Gastrocnemius medialis (tissue), 4 donors: ENCODE results near the gene FRMD5. TPM values are rescaled to one million over a fixed set of nuclear protein-coding genes. Genes with fewer than 3 reads are reported as not detected.

ENCODE experiments used
- ATAC-seq, 2 donors: fragments of 150-250 bp; one replicate each; pipeline ENCODE4 v1.9.1; 2016
- DNase-seq, 2 donors: peaks; one replicate each; pipeline ENCODE4 v3.0.0-alpha.2; 2019
- H3K27ac ChIP-seq, 4 donors: fragments of 200-600 bp; sonication (generic); 1 replicate in 1 of 4; 2 replicates in 3 of 4; pipeline ENCODE4 v1.5.1; 2016 to 2018; ENCODE audit warnings: mild to moderate bottlenecking in 2 of 4, moderate library complexity in 1 of 4
- H3K27me3 ChIP-seq, 3 donors: fragments of 200-600 bp; sonication (generic) in 2 of 3; 1 replicate in 1 of 3; 2 replicates in 2 of 3; pipeline versions ENCODE4 v1.5.1 to v1.6.0; 2016 to 2019; ENCODE audit warnings: mild to moderate bottlenecking in 1 of 3, moderate library complexity in 1 of 3
- H3K36me3 ChIP-seq, 2 donors: fragments of 200-600 bp; sonication (generic) in 1 of 2; one replicate each; pipeline ENCODE4 v1.5.1; 2017 to 2018
- H3K4me1 ChIP-seq, 2 donors: fragments of 200-600 bp; sonication (generic) in 1 of 2; one replicate each; pipeline ENCODE4 v1.5.1; 2016 to 2017; ENCODE audit warnings: mild to moderate bottlenecking in 2 of 2
- H3K4me3 ChIP-seq, 4 donors: fragments of 200-600 bp; sonication (generic) in 3 of 4; 1 replicate in 1 of 4; 2 replicates in 3 of 4; pipeline ENCODE4 v1.5.1; 2016 to 2019; ENCODE audit warnings: mild to moderate bottlenecking in 2 of 4
- H3K9me3 ChIP-seq, 3 donors: fragments of 200-600 bp; sonication (generic) in 2 of 3; 1 replicate in 1 of 3; 2 replicates in 2 of 3; pipeline ENCODE4 v1.5.1; 2016 to 2019
- POLR2A ChIP-seq, 2 donors: fragments of 450-650 bp; IDR thresholded peaks; one replicate each; pipeline ENCODE4 v1.6.1; 2017; ENCODE audit warnings: antibody characterized with exemption in 2 of 2, mild to moderate bottlenecking in 2 of 2, moderate library complexity in 2 of 2
- in situ Hi-C, 4 donors: fragments of 200-750 bp; cut with MboI; loops; one replicate each; pipeline versions ENCODE4 v1.15.0 to v1.8.0; 2017; ENCODE audit warnings: low sequenced_read_pairs in 4 of 4
- intact Hi-C: fragments of 100-400 bp; cut with DNase I; formaldehyde crosslinking; loops from one replicate; pipeline ENCODE4 v1.15.1; 2023; ENCODE audit warnings: low total_unique reads
- total RNA-seq, 4 donors: library from RNA; depleted of rRNA; stranded (reverse); fragments of >200 nt; gene quantifications; one replicate each; pipeline versions ENCODE4 v1.1.0 to v1.2.3, GENCODE V29; 2016
- TF ChIP-seq, protein P1 (sequence below), 5 experiments: fragments of 450-650 bp in 3 of 5; fragments of 200-600 bp in 2 of 5; sonication (generic) in 2 of 5; IDR thresholded peaks in 4 of 5; conservative IDR thresholded peaks in 1 of 5; 1 replicate in 4 of 5; 2 replicates in 1 of 5; pipeline ENCODE4 v1.5.1; 2016 to 2019; ENCODE audit warnings: antibody characterized with exemption in 5 of 5, mild to moderate bottlenecking in 3 of 5, moderate library complexity in 3 of 5

FRMD5 gene
- total RNA-seq, 4 donors from 2014 or later, result 0.04 TPM; not detected in 3

GRCh38 chr15:43927203-43927602, 267.9 kb downstream of the FRMD5 start:
- intact Hi-C loops, result no loop called here
- DNase-seq, result no peak
- no peaks in the 10 kb centered on the region for H3K36me3 ChIP-seq
- in situ Hi-C loops, result no loop called here
- TF ChIP-seq, protein P1, sequence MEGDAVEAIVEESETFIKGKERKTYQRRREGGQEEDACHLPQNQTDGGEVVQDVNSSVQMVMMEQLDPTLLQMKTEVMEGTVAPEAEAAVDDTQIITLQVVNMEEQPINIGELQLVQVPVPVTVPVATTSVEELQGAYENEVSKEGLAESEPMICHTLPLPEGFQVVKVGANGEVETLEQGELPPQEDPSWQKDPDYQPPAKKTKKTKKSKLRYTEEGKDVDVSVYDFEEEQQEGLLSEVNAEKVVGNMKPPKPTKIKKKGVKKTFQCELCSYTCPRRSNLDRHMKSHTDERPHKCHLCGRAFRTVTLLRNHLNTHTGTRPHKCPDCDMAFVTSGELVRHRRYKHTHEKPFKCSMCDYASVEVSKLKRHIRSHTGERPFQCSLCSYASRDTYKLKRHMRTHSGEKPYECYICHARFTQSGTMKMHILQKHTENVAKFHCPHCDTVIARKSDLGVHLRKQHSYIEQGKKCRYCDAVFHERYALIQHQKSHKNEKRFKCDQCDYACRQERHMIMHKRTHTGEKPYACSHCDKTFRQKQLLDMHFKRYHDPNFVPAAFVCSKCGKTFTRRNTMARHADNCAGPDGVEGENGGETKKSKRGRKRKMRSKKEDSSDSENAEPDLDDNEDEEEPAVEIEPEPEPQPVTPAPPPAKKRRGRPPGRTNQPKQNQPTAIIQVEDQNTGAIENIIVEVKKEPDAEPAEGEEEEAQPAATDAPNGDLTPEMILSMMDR (IDR thresholded peaks at IDR 0.05 in 4 of 5, conservative IDR thresholded peaks at IDR 0.05 in 1 of 5), result no peak
- no peak for TF ChIP-seq POLR2A (IDR thresholded peaks at IDR 0.05)
- ATAC-seq, result no peak
- no peaks in the 10 kb centered on the region for H3K9me3 ChIP-seq
- H3K27ac ChIP-seq, result no peak overlapping the region
- no peaks in the 10 kb centered on the region for H3K4me1 ChIP-seq
- no peaks in the 10 kb centered on the region for H3K27me3 ChIP-seq
- no peak overlapping the region for H3K4me3 ChIP-seq

GRCh38 chr15:43923553-43923952, 271.5 kb downstream of the FRMD5 start:
- no peak for ATAC-seq
- intact Hi-C loops, result no loop called here

GRCh38 chr15:43922021-43922420, 273.1 kb downstream of the FRMD5 start:
- TF ChIP-seq, protein P1 (IDR thresholded peaks at IDR 0.05 in 4 of 5, conservative IDR thresholded peaks at IDR 0.05 in 1 of 5), result no peak
- TF ChIP-seq POLR2A (IDR thresholded peaks at IDR 0.05), result no peak
- no peak for ATAC-seq
- no peaks in the 10 kb centered on the region for H3K27me3 ChIP-seq
- intact Hi-C loops (no loop called here), in situ Hi-C loops (no loop called here)
- no peak overlapping the region for H3K27ac ChIP-seq
- no peaks in the 10 kb centered on the region for H3K36me3 ChIP-seq
- H3K4me1 ChIP-seq, result no peaks in the 10 kb centered on the region
- no peak for DNase-seq
- H3K9me3 ChIP-seq, result no peaks in the 10 kb centered on the region
- no peak overlapping the region for H3K4me3 ChIP-seq

More at GRCh38 chr15:43923553-43923952, 271.5 kb downstream of the FRMD5 start:
- no peak for DNase-seq
- no peaks in the 10 kb centered on the region for H3K9me3 ChIP-seq
- in situ Hi-C loops, result no loop called here
- H3K36me3 ChIP-seq, result no peaks in the 10 kb centered on the region
- H3K4me1 ChIP-seq, result no peaks in the 10 kb centered on the region
- no peaks in the 10 kb centered on the region for H3K27me3 ChIP-seq
- no peak overlapping the region for H3K27ac ChIP-seq
- TF ChIP-seq, protein P1 (IDR thresholded peaks at IDR 0.05 in 4 of 5, conservative IDR thresholded peaks at IDR 0.05 in 1 of 5), result no peak
- TF ChIP-seq POLR2A (IDR thresholded peaks at IDR 0.05), result no peak
- H3K4me3 ChIP-seq, result no peak overlapping the region

- intact Hi-C loops (no loop called here), in situ Hi-C loops (no loop called here)
- H3K36me3 ChIP-seq, result no peaks in the 10 kb centered on the region
- no peak overlapping the region for H3K27ac ChIP-seq
- no peaks in the 10 kb centered on the region for H3K9me3 ChIP-seq
- H3K4me1 ChIP-seq, result no peaks in the 10 kb centered on the region
- ATAC-seq (no peak), DNase-seq (no peak)
- H3K4me3 ChIP-seq, result no peak overlapping the region
- no peaks in the 10 kb centered on the region for H3K27me3 ChIP-seq
- TF ChIP-seq POLR2A (IDR thresholded peaks at IDR 0.05), result no peak
- TF ChIP-seq, protein P1 (IDR thresholded peaks at IDR 0.05 in 4 of 5, conservative IDR thresholded peaks at IDR 0.05 in 1 of 5), result no peak
These were observed 274.3 kb downstream of the FRMD5 start for GRCh38 chr15:43920815-43921214.

GRCh38 chr15:43920254-43920600, 274.8 kb downstream of the FRMD5 start:
- H3K27ac ChIP-seq, result no peak overlapping the region
- no peaks in the 10 kb centered on the region for H3K36me3 ChIP-seq
- H3K9me3 ChIP-seq, result no peaks in the 10 kb centered on the region
- no peak overlapping the region for H3K4me3 ChIP-seq
- H3K4me1 ChIP-seq, result no peaks in the 10 kb centered on the region
- in situ Hi-C loops (no loop called here), intact Hi-C loops (no loop called here)
- TF ChIP-seq POLR2A (IDR thresholded peaks at IDR 0.05), result no peak
- DNase-seq (no peak), ATAC-seq (no peak)
- no peaks in the 10 kb centered on the region for H3K27me3 ChIP-seq
